K562 (cell line): ENCODE data around the gene ZNF438. TPM values are rescaled to one million over a fixed set of nuclear protein-coding genes. Genes with fewer than 3 reads are reported as not detected.

ENCODE experiments used
- ATF1 ChIP-seq, 2 experiments: fragments of 450-650 bp in 1 of 2; IDR thresholded peaks; 2 replicates each; pipeline ENCODE4 v1.6.1; 2016; ENCODE audit warnings: missing compliant biosample characterization in 1 of 2, missing genetic modification characterization in 1 of 2
- CGGBP1 ChIP-seq: fragments of 250-450 bp; sonication (Bioruptor Pico); IDR thresholded peaks from 2 replicates; pipeline ENCODE4 v1.9.0; 2021; ENCODE audit warnings: mild to moderate bottlenecking
- GATAD2A ChIP-seq: fragments of 450-650 bp; IDR thresholded peaks from 2 replicates; pipeline ENCODE4 v1.6.1; 2017
- MAFF ChIP-seq: IDR thresholded peaks from 2 replicates; pipeline ENCODE4 v1.6.1; 2012; ENCODE audit warnings: low read length, improper control_type of control experiment
- MIER1 ChIP-seq: fragments of 450-650 bp; IDR thresholded peaks from 2 replicates; pipeline ENCODE4 v1.6.1; 2016; ENCODE audit warnings: antibody characterized with exemption, mild to moderate bottlenecking, low read depth
- PHF21A ChIP-seq: fragments of 450-650 bp; IDR thresholded peaks from 2 replicates; pipeline ENCODE4 v1.6.1; 2017; ENCODE audit warnings: low read depth, borderline replicate concordance
- TRIM28 ChIP-seq: fragments of 450-650 bp; IDR thresholded peaks from 2 replicates; pipeline ENCODE4 v1.6.1; 2017
- ZFP1 ChIP-seq: fragments of 450-650 bp; formaldehyde crosslinking; IDR thresholded peaks from 2 replicates; pipeline ENCODE4 v1.4.0; 2020; ENCODE audit warnings: mild to moderate bottlenecking, mixed read lengths
- ZNF717 ChIP-seq: fragments of 250-450 bp; sonication (Bioruptor Pico); IDR thresholded peaks from 2 replicates; pipeline ENCODE4 v1.5.0; 2021
- polyA plus RNA-seq, 8 experiments: library from polyadenylated mRNA; depleted of rRNA in 4 of 8; stranded (reverse) in 5 of 8; unstranded in 3 of 8; fragments of >200 nt; fragmentation: Nextera tagmentation in 2 of 8; fragmentation: Illumina TruSeq in 1 of 8; extraction: Ambion mirVana in 2 of 8; extraction: Trizol in 1 of 8; gene quantifications; 2 replicates each; pipeline versions ENCODE4 v1.2.1 to v1.2.3, GENCODE V29; 2011 to 2014; ENCODE audit warnings: inconsistent platforms in 1 of 8, missing spikeins in 1 of 8
- total RNA-seq, 7 experiments: library from RNA; depleted of rRNA in 6 of 7; stranded (reverse); fragments of >200 nt in 6 of 7; fragmentation: Illumina TruSeq in 2 of 7; extraction: Trizol in 2 of 7; gene quantifications; 2 replicates each; pipeline versions ENCODE4 v1.2.1 to v1.2.3, GENCODE V29; 2011 to 2021; ENCODE audit warnings: low replicate concordance in 1 of 7
- TF ChIP-seq, protein P1 (sequence below), 3 experiments: fragments of 200-800 bp in 1 of 3; fragments of 250-450 bp in 1 of 3; fragments of 450-650 bp in 1 of 3; sonication (Bioruptor Pico) in 1 of 3; sonication (Bioruptor generic) in 1 of 3; formaldehyde crosslinking in 1 of 3; IDR thresholded peaks; 2 replicates each; pipeline versions ENCODE4 v1.6.1 to v1.8.0; 2016 to 2022; ENCODE audit warnings: mild to moderate bottlenecking in 2 of 3, missing genetic modification characterization in 2 of 3, missing compliant biosample characterization in 1 of 3, moderate library complexity in 1 of 3
- TF ChIP-seq, protein P2 (sequence below), 2 experiments: fragments of 450-650 bp; IDR thresholded peaks; 2 replicates each; pipeline ENCODE4 v1.6.1; 2018; ENCODE audit warnings: mild to moderate bottlenecking in 2 of 2, low read depth in 1 of 2; ENCODE audit not compliant: partially characterized antibody in 2 of 2
- TF ChIP-seq, protein P3 (sequence below): fragments of 450-650 bp; IDR thresholded peaks from 2 replicates; pipeline ENCODE4 v1.6.1; 2016; ENCODE audit warnings: missing biosample characterization, missing genetic modification characterization
- TF ChIP-seq, protein P4 (sequence below): sonication (generic); formaldehyde crosslinking; IDR thresholded peaks from 2 replicates; pipeline ENCODE4 v1.8.0; 2022; ENCODE audit warnings: mild to moderate bottlenecking, low read depth, missing genetic modification reagents

Gene ZNF438
- total and polyA plus RNA-seq, 9 of the 15 experiments (the other 6 are each of a cell fraction or from before 2014, with no cell fraction given), result 0.45 to 1.5 (median 0.91) TPM

DNA sequence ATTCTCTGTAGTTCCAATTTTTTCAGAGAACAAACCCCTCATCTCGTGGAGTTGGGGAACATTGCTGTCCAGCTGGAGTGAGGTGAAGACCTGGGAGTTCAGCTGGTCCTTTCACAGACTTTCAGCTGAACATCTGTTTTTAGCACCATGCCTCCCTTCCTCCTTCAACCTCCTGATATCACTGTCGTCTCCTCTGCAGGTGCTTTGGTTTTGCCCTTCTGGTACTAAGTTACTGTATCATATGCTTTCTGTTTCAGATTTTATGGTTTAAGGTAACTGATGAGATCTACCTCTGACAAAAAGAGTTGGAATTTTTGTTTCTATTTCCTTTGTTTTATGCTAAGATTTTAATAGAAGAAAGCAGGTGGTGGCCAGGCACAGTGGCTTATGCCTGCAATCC lies 102.9 kb downstream of the ZNF438 start (continued):
- TF ChIP-seq, protein P1, sequence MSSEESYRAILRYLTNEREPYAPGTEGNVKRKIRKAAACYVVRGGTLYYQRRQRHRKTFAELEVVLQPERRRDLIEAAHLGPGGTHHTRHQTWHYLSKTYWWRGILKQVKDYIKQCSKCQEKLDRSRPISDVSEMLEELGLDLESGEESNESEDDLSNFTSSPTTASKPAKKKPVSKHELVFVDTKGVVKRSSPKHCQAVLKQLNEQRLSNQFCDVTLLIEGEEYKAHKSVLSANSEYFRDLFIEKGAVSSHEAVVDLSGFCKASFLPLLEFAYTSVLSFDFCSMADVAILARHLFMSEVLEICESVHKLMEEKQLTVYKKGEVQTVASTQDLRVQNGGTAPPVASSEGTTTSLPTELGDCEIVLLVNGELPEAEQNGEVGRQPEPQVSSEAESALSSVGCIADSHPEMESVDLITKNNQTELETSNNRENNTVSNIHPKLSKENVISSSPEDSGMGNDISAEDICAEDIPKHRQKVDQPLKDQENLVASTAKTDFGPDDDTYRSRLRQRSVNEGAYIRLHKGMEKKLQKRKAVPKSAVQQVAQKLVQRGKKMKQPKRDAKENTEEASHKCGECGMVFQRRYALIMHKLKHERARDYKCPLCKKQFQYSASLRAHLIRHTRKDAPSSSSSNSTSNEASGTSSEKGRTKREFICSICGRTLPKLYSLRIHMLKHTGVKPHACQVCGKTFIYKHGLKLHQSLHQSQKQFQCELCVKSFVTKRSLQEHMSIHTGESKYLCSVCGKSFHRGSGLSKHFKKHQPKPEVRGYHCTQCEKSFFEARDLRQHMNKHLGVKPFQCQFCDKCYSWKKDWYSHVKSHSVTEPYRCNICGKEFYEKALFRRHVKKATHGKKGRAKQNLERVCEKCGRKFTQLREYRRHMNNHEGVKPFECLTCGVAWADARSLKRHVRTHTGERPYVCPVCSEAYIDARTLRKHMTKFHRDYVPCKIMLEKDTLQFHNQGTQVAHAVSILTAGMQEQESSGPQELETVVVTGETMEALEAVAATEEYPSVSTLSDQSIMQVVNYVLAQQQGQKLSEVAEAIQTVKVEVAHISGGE (CRISPR knock-in tag; IDR thresholded peaks at IDR 0.05), result no peak
- TF ChIP-seq, protein P2, sequence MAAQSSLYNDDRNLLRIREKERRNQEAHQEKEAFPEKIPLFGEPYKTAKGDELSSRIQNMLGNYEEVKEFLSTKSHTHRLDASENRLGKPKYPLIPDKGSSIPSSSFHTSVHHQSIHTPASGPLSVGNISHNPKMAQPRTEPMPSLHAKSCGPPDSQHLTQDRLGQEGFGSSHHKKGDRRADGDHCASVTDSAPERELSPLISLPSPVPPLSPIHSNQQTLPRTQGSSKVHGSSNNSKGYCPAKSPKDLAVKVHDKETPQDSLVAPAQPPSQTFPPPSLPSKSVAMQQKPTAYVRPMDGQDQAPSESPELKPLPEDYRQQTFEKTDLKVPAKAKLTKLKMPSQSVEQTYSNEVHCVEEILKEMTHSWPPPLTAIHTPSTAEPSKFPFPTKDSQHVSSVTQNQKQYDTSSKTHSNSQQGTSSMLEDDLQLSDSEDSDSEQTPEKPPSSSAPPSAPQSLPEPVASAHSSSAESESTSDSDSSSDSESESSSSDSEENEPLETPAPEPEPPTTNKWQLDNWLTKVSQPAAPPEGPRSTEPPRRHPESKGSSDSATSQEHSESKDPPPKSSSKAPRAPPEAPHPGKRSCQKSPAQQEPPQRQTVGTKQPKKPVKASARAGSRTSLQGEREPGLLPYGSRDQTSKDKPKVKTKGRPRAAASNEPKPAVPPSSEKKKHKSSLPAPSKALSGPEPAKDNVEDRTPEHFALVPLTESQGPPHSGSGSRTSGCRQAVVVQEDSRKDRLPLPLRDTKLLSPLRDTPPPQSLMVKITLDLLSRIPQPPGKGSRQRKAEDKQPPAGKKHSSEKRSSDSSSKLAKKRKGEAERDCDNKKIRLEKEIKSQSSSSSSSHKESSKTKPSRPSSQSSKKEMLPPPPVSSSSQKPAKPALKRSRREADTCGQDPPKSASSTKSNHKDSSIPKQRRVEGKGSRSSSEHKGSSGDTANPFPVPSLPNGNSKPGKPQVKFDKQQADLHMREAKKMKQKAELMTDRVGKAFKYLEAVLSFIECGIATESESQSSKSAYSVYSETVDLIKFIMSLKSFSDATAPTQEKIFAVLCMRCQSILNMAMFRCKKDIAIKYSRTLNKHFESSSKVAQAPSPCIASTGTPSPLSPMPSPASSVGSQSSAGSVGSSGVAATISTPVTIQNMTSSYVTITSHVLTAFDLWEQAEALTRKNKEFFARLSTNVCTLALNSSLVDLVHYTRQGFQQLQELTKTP (IDR thresholded peaks at IDR 0.05; ENCODE audit: low read depth in 1 of 2, partially characterized antibody in 2 of 2), result no peak
- no peak for TF ChIP-seq ATF1 (CRISPR knock-in tag; IDR thresholded peaks at IDR 0.05)
- TF ChIP-seq ATF1 (tag; IDR thresholded peaks at IDR 0.05), result no peak
- TF ChIP-seq ZFP1 (CRISPR knock-in tag), result no peak
- TF ChIP-seq MAFF, result no peak
- no peak for TF ChIP-seq ZNF717
- no peak for TF ChIP-seq TRIM28
- no peak for TF ChIP-seq PHF21A
- TF ChIP-seq, protein P3, sequence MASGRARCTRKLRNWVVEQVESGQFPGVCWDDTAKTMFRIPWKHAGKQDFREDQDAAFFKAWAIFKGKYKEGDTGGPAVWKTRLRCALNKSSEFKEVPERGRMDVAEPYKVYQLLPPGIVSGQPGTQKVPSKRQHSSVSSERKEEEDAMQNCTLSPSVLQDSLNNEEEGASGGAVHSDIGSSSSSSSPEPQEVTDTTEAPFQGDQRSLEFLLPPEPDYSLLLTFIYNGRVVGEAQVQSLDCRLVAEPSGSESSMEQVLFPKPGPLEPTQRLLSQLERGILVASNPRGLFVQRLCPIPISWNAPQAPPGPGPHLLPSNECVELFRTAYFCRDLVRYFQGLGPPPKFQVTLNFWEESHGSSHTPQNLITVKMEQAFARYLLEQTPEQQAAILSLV (tag), result no peak
- TF ChIP-seq MIER1, result no peak
- no peak for TF ChIP-seq CGGBP1
- TF ChIP-seq, protein P4, sequence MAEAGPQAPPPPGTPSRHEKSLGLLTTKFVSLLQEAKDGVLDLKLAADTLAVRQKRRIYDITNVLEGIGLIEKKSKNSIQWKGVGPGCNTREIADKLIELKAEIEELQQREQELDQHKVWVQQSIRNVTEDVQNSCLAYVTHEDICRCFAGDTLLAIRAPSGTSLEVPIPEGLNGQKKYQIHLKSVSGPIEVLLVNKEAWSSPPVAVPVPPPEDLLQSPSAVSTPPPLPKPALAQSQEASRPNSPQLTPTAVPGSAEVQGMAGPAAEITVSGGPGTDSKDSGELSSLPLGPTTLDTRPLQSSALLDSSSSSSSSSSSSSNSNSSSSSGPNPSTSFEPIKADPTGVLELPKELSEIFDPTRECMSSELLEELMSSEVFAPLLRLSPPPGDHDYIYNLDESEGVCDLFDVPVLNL, result no peak
- no peak for TF ChIP-seq GATAD2A
